GM12878 (cell line): ENCODE results near the gene B3GNT9. TPM values are rescaled to one million over a fixed set of nuclear protein-coding genes. Genes with fewer than 3 reads are reported as not detected.
A peak's percentile ranks its signal among the peaks of the same experiment; 100 is the strongest.

Experiments used
- BACH1 ChIP-seq: fragments of 450-650 bp; IDR thresholded peaks from 2 replicates; pipeline ENCODE4 v1.6.1; 2017; ENCODE audit warnings: mild to moderate bottlenecking, borderline replicate concordance
- BRCA1 ChIP-seq: IDR thresholded peaks from 2 replicates; pipeline ENCODE4 v1.6.1; 2011; ENCODE audit warnings: low read depth, low read length, improper control_type of control experiment
- CBX3 ChIP-seq: fragments of 200-600 bp; sonication (generic); IDR thresholded peaks from 2 replicates; pipeline ENCODE4 v1.6.1; 2016; ENCODE audit warnings: low read depth, borderline replicate concordance
- CEBPB ChIP-seq, 2 experiments: fragments of 150-350 bp in 1 of 2; IDR thresholded peaks; 2 replicates each; pipeline ENCODE4 v1.6.1; 2012 to 2014; ENCODE audit warnings: low read depth in 2 of 2, low read length in 2 of 2, borderline replicate concordance in 1 of 2, inconsistent platforms in 1 of 2
- CHD4 ChIP-seq: fragments of 200-600 bp; sonication (generic); IDR thresholded peaks from 2 replicates; pipeline ENCODE4 v1.6.1; 2016; ENCODE audit warnings: mild to moderate bottlenecking
- HDAC6 ChIP-seq: fragments of 200-600 bp; sonication (generic); IDR thresholded peaks from one replicate; pipeline ENCODE4 v1.8.0; 2017; ENCODE audit warnings: antibody characterized with exemption; ENCODE audit not compliant: unreplicated experiment
- IKZF1 ChIP-seq: fragments of 450-650 bp; conservative IDR thresholded peaks from 2 replicates; pipeline ENCODE4 v1.6.1; 2017; ENCODE audit warnings: antibody characterized with exemption, mild to moderate bottlenecking
- KAT2A ChIP-seq: conservative IDR thresholded peaks from 2 replicates; pipeline ENCODE4 v1.6.1; 2011; ENCODE audit warnings: low read depth, low read length; ENCODE audit not compliant: control insufficient read depth
- MYB ChIP-seq: fragments of 150-350 bp; IDR thresholded peaks from 2 replicates; pipeline ENCODE4 v1.6.1; 2014; ENCODE audit warnings: mild to moderate bottlenecking, low read depth, low read length, borderline replicate concordance
- NR2C2 ChIP-seq: IDR thresholded peaks from 2 replicates; pipeline ENCODE4 v1.6.1; 2011; ENCODE audit warnings: borderline replicate concordance, low read depth; ENCODE audit not compliant: control insufficient read depth, insufficient read length
- NR2F1 ChIP-seq: fragments of 450-650 bp; conservative IDR thresholded peaks from 2 replicates; pipeline ENCODE4 v1.6.1; 2017; ENCODE audit warnings: mild to moderate bottlenecking
- NRF1 ChIP-seq: conservative IDR thresholded peaks from 2 replicates; pipeline ENCODE4 v1.6.1; 2011; ENCODE audit warnings: mild to moderate bottlenecking, low read depth, low read length, improper control_type of control experiment
- PRDM15 ChIP-seq: fragments of 450-650 bp; formaldehyde crosslinking; IDR thresholded peaks from 2 replicates; pipeline ENCODE4 v1.4.0; 2020; ENCODE audit warnings: mild to moderate bottlenecking, moderate library complexity
- REST ChIP-seq: IDR thresholded peaks from 2 replicates; pipeline ENCODE4 v1.6.1; 2012; ENCODE audit warnings: mild to moderate bottlenecking, low read depth, low read length
- SIN3A ChIP-seq: IDR thresholded peaks from 2 replicates; pipeline ENCODE4 v1.6.1; 2012; ENCODE audit warnings: low read depth, low read length, improper control_type of control experiment
- STAT3 ChIP-seq: IDR thresholded peaks from 2 replicates; pipeline ENCODE4 v1.6.1; 2011; ENCODE audit warnings: low read depth, low read length, improper control_type of control experiment
- TAF1 ChIP-seq: IDR thresholded peaks from 2 replicates; pipeline ENCODE4 v1.6.1; 2011; ENCODE audit warnings: mild to moderate bottlenecking, low read depth, low read length, borderline replicate concordance
- TARDBP ChIP-seq: IDR thresholded peaks from 2 replicates; pipeline ENCODE4 v1.6.1; 2016; ENCODE audit warnings: borderline replicate concordance
- ZBTB11 ChIP-seq: fragments of 450-650 bp; formaldehyde crosslinking; IDR thresholded peaks from 2 replicates; pipeline ENCODE4 v1.5.0; 2022; ENCODE audit warnings: mild to moderate bottlenecking, missing genetic modification characterization
- ZNF207 ChIP-seq: fragments of 450-650 bp; IDR thresholded peaks from 2 replicates; pipeline ENCODE4 v1.6.1; 2014; ENCODE audit warnings: antibody characterized with exemption, mild to moderate bottlenecking, borderline replicate concordance
- polyA plus RNA-seq, 11 experiments: library from polyadenylated mRNA; depleted of rRNA in 4 of 11; unstranded in 6 of 11; stranded (reverse) in 5 of 11; fragments of >200 nt; fragmentation: Nextera tagmentation in 4 of 11; fragmentation: Illumina TruSeq in 1 of 11; extraction: Ambion mirVana in 4 of 11; extraction: Trizol in 1 of 11; gene quantifications; 1 replicate in 1 of 11; 2 replicates in 10 of 11; pipeline versions ENCODE4 v1.2.1 to v1.2.3, GENCODE V29; 2011 to 2016; ENCODE audit warnings: inconsistent platforms in 2 of 11, missing spikeins in 2 of 11, low read depth in 1 of 11
- total RNA-seq, 4 experiments: library from RNA; depleted of rRNA in 3 of 4; stranded (reverse); fragments of >200 nt in 3 of 4; fragmentation: Illumina TruSeq in 1 of 4; extraction: Trizol in 1 of 4; gene quantifications; 2 replicates each; pipeline versions ENCODE4 v1.2.1 to v1.2.3, GENCODE V29; 2013 to 2021

B3GNT9 gene
- total and polyA plus RNA-seq, 10 of the 15 experiments (the other 5 are each of a cell fraction or from before 2014, with no cell fraction given) = 0.08 to 5.0 (median 1.9) TPM

GRCh38 chr16:67163164-67163998 lies 12.6 kb upstream of the B3GNT9 start (continued):
- TF ChIP-seq TAF1 (no peak), STAT3 (no peak), NR2F1 (no peak), KAT2A (no peak), REST (no peak), BRCA1 (no peak), CHD4 (no peak), ZNF207 (no peak), ZBTB11 (no peak), PRDM15 (CRISPR knock-in tag) (no peak), NR2C2 (no peak), CBX3 (no peak), NRF1 (peak; percentile 62), CEBPB (IDR thresholded peaks at IDR 0.05; ENCODE audit: borderline replicate concordance in 1 of 2, low read depth in 2 of 2, low read length in 2 of 2) (no peak), HDAC6 (peak; percentile 99), SIN3A (no peak), IKZF1 (peak; percentile 62), BACH1 (peak; percentile 52), MYB (no peak), TARDBP (no peak)
